Measurements from ENCODE around the gene FKBP14. TPM values are rescaled to one million over a fixed set of nuclear protein-coding genes. Genes with fewer than 3 reads are reported as not detected.

The FKBP14 gene
- total RNA-seq, 1 donor from 2014 or later: 25.6 TPM

DNA sequence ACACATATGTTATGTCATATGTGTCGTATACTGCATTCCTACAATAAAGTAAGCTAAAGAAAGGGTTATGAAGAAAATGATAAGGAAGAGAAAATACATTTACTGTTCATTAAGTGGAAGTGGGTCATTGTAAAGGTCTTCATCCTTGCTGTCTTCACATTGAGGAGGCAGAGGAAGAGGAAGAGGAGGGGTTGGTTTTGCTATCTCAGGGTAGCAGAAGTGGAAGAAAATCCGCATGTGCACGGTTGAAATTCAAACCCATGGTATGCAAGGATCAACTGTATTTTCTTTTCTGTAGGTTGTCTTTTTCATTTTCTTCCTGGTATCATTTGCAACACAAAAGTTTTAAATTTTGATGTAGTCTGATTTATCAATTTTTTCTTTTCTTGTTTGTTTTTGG lies 8.0 kb upstream of the FKBP14 start:
- no peak overlapping the region for H3K27ac Mint-ChIP-seq
- H3K36me3 Mint-ChIP-seq (ENCODE audit: insufficient read depth): peaks cover 11% of the 10 kb centered on the region
- TF ChIP-seq CTCF (IDR thresholded peaks at IDR 0.05; ENCODE audit: unreplicated experiment): no peak
- no peaks in the 10 kb centered on the region for H3K27me3 Mint-ChIP-seq
- DNase-seq (ENCODE audit: low spot score, unreplicated experiment): no peak
- H3K4me1 Mint-ChIP-seq (ENCODE audit: low read depth): peaks cover 11% of the 10 kb centered on the region
- H3K4me3 Mint-ChIP-seq (ENCODE audit: low read depth): no peak overlapping the region
- no peaks in the 10 kb centered on the region for H3K9me3 Mint-ChIP-seq (ENCODE audit: low read depth)

DNA sequence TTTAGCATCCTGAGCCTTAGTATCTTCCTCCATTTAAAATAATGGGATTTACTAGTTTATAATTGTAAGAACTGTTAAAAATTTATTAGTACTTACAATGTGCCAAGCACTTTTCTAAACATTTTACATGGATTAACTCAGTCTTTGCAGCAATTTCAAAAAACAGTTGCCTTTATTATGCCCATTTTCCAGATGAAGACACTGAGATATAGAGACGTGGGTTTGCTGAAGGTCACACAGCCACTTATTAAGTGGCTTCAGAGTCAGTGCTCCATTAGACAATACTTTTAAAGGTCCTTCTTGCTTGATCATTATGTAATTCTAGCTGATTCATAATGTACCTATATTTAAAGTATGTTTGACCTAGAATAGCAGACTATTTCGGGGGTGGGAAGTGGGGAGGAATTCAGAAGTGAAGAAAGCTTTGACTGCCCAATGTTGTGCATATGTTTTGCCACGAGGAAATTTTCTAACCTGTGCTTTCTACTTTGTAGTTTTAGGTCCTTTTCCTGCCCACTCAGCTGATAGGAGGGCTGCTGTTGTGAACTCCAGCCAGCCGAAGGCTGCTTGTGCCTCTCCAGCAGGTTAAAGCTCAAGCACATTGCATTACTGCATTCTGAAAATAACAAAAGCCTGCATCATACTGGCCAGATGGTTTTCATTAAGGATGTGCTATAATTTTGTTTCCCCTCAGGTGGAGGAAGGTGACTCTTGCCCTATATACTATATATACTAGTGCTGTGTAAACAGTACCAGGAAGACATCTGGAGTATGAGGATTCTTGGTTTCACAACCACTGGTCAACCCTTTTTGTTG lies 6.0 kb upstream of the FKBP14 start:
- DNase-seq (ENCODE audit: low spot score, unreplicated experiment): no peak
- Mint-ChIP-seq H3K4me3 (ENCODE audit: low read depth) (no peak overlapping the region), H3K36me3 (ENCODE audit: insufficient read depth) (peaks cover 9% of the 10 kb centered on the region), H3K9me3 (ENCODE audit: low read depth) (no peaks in the 10 kb centered on the region), H3K27ac (no peak overlapping the region), H3K4me1 (ENCODE audit: low read depth) (peaks cover 10% of the 10 kb centered on the region), H3K27me3 (no peaks in the 10 kb centered on the region)
- TF ChIP-seq CTCF (IDR thresholded peaks at IDR 0.05; ENCODE audit: unreplicated experiment): no peak

DNA sequence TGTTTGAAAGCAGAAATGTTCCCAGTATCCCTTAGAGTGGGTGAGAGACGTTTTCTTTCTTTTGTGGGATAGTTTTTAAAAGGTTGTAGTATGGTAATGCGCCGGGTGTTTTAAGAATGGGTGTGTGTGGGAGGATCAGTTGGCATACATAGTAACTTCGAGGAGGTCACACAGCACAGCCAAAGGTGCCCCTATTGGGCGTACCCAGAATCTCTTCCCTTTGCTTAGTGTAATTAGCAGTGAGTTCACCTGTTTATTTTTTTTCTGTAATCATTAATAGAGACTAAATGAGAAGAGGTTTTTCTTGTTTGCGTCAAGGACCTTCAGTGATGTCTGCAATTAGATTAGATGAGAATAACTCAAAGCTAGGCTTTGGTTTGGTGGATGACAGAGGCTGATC lies 3.2 kb upstream of the FKBP14 start:
- Mint-ChIP-seq H3K27me3 (no peaks in the 10 kb centered on the region), H3K4me1 (ENCODE audit: low read depth) (peaks cover 22% of the 10 kb centered on the region), H3K4me3 (ENCODE audit: low read depth) (no peak overlapping the region), H3K36me3 (ENCODE audit: insufficient read depth) (peaks cover 5% of the 10 kb centered on the region), H3K27ac (no peak overlapping the region), H3K9me3 (ENCODE audit: low read depth) (no peaks in the 10 kb centered on the region)
- no peak for DNase-seq (ENCODE audit: low spot score, unreplicated experiment)
- peak; percentile 31 for TF ChIP-seq CTCF (IDR thresholded peaks at IDR 0.05; ENCODE audit: unreplicated experiment)

GRCh38 chr7:30028749-30029635 lies 2.5 kb upstream of the FKBP14 start:
- DNase-seq (ENCODE audit: low spot score, unreplicated experiment): peak; percentile 11
- TF ChIP-seq CTCF (IDR thresholded peaks at IDR 0.05; ENCODE audit: unreplicated experiment): no peak
- peaks cover 2% of the 10 kb centered on the region for H3K36me3 Mint-ChIP-seq (ENCODE audit: insufficient read depth)
- H3K27ac Mint-ChIP-seq: no peak overlapping the region
- no peaks in the 10 kb centered on the region for H3K27me3 Mint-ChIP-seq
- H3K4me1 Mint-ChIP-seq (ENCODE audit: low read depth): peaks cover 22% of the 10 kb centered on the region
- H3K9me3 Mint-ChIP-seq (ENCODE audit: low read depth): no peaks in the 10 kb centered on the region
- no peak overlapping the region for H3K4me3 Mint-ChIP-seq (ENCODE audit: low read depth)

- TF ChIP-seq CTCF (IDR thresholded peaks at IDR 0.05; ENCODE audit: unreplicated experiment): no peak
- Mint-ChIP-seq H3K4me3 (ENCODE audit: low read depth) (no peak within 1 kb of the TSS), H3K9me3 (ENCODE audit: low read depth) (no peaks in the 10 kb centered on the region), H3K4me1 (ENCODE audit: low read depth) (peaks cover 22% of the 10 kb centered on the region), H3K27ac (peak within 1 kb of the TSS; percentile 96), H3K36me3 (ENCODE audit: insufficient read depth) (no peaks in the 10 kb centered on the region), H3K27me3 (no peaks in the 10 kb centered on the region)
- DNase-seq (ENCODE audit: low spot score, unreplicated experiment): peak; percentile 88
These were observed 1.8 kb upstream of the FKBP14 start, which contains the start of gene PLEKHA8 for GRCh38 chr7:30028216-30028748. TSS of gene PLEKHA8 (plus strand) at chr7:30028412. CDS start at chr7:30028763, 351 bp downstream.

All from progenitor cell of endocrine pancreas (in vitro differentiated cells).